ENCODE measurements around the gene GRIK5. TPM values are rescaled to one million over a fixed set of nuclear protein-coding genes. Genes with fewer than 3 reads are reported as not detected.
A peak's percentile ranks its signal among the peaks of the same experiment; 100 is the strongest.

The GRIK5 gene
- total and polyA plus RNA-seq, 2 of the 8 experiments (the other 6 are each of a cell fraction or from before 2014, with no cell fraction given), result 17.8 to 42.9 TPM

DNA sequence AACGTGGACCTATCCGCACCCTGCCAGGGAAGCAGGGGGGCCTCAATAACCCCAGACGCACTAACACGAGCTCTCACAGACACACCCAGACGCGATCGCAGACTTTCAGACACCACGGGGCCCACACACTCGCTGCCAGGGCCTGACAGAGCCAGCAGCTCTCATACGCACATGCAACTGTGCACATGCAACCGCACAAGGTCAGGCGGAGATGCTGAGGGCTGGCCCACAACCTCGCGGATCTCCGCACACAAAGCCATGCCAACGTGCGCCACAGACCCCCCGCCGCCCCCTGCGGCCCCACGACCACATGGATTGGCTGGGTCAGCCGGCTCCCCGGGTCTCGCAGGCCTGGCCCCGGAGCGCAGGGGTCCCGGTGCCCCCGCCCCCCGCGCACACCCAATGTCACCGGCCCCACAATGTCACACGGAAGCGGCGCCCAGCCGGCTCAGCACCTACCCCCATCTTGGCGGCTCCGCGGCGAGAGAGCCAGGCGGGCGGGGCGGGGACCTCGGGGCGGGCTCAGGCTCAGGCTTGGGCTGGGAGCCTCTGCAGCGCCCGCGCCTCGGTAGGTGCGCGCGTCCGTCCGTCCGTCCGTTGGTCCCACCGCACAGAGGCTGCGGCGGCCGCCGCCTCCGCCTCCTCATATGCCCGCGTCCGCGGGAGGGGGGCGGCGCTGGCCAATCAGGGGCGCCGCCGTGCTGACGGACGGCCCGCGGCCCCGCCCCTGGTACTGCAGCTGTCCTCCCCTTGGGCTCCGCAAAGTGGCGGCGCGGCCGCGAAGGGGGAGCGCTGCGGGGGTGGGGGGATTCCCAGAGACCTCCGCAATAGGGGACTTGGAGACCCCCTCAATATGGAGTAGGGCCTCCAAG lies 76.2 kb downstream of the GRIK5 start, which contains the start of gene ATP1A3 (continued):
- TF ChIP-seq SUZ12 (IDR thresholded peaks at IDR 0.05; ENCODE audit: low read length) (no peak), EGR1 (IDR thresholded peaks at IDR 0.05; ENCODE audit: borderline replicate concordance, low read depth, low read length) (no peak), RBBP5 (IDR thresholded peaks at IDR 0.05; ENCODE audit: borderline replicate concordance, low read depth, low read length) (no peak; the same call in 1 of the 2 replicates), CBX8 (IDR thresholded peaks at IDR 0.05; ENCODE audit: borderline replicate concordance, low read depth, low read length) (no peak), GABPA (IDR thresholded peaks at IDR 0.05; ENCODE audit: borderline replicate concordance, insufficient read depth, low read length) (no peak), JUND (IDR thresholded peaks at IDR 0.05; ENCODE audit: low read length) (0 out of 2 replicates have a peak, but pooled peaks have one; percentile 3), PHF8 (conservative IDR thresholded peaks at IDR 0.05; ENCODE audit: low read depth, low read length) (no peak), RXRA (IDR thresholded peaks at IDR 0.05; ENCODE audit: insufficient read depth, low read depth, low read length) (no peak), SIX5 (IDR thresholded peaks at IDR 0.05; ENCODE audit: low read depth, low read length) (no peak), CEBPB (IDR thresholded peaks at IDR 0.05; ENCODE audit: low read depth, low read length) (no peak), NRF1 (IDR thresholded peaks at IDR 0.05; ENCODE audit: low read depth, low read length) (no peak), SRF (IDR thresholded peaks at IDR 0.05; ENCODE audit: low read depth, low read length) (no peak), GTF2F1 (IDR thresholded peaks at IDR 0.05; ENCODE audit: borderline replicate concordance, low read depth, low read length) (no peak), HDAC6 (IDR thresholded peaks at IDR 0.05; ENCODE audit: low read depth, low read length) (no peak), KDM4A (IDR thresholded peaks at IDR 0.05; ENCODE audit: low read depth, low read length, severe bottlenecking) (peak; percentile 65), ASH2L (IDR thresholded peaks at IDR 0.05; ENCODE audit: low read length) (peak; percentile 54), SP4 (IDR thresholded peaks at IDR 0.05; ENCODE audit: low read length) (no peak), RNF2 (IDR thresholded peaks at IDR 0.05; ENCODE audit: borderline replicate concordance, low read depth, low read length, missing control alignments, poor library complexity, severe bottlenecking) (no peak), POLR2A (IDR thresholded peaks at IDR 0.05; ENCODE audit: control extremely low read depth in 1 of 2, low read depth in 2 of 2, low read length in 2 of 2) (no peak), CHD2 (IDR thresholded peaks at IDR 0.05; ENCODE audit: low read length) (no peak)
- TF ChIP-seq, protein P1, sequence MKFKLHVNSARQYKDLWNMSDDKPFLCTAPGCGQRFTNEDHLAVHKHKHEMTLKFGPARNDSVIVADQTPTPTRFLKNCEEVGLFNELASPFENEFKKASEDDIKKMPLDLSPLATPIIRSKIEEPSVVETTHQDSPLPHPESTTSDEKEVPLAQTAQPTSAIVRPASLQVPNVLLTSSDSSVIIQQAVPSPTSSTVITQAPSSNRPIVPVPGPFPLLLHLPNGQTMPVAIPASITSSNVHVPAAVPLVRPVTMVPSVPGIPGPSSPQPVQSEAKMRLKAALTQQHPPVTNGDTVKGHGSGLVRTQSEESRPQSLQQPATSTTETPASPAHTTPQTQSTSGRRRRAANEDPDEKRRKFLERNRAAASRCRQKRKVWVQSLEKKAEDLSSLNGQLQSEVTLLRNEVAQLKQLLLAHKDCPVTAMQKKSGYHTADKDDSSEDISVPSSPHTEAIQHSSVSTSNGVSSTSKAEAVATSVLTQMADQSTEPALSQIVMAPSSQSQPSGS (IDR thresholded peaks at IDR 0.05; ENCODE audit: low read length), result no peak
- TF ChIP-seq, protein P2, sequence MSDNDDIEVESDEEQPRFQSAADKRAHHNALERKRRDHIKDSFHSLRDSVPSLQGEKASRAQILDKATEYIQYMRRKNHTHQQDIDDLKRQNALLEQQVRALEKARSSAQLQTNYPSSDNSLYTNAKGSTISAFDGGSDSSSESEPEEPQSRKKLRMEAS (IDR thresholded peaks at IDR 0.05), result peak; percentile 62
